Occipital lobe (tissue), 2 donors: ENCODE results near the gene MPST. TPM values are rescaled to one million over a fixed set of nuclear protein-coding genes. Genes with fewer than 3 reads are reported as not detected.
"Not testable (repeated sequence)": the region's sequence is repeated elsewhere in the genome, so short reads cannot be mapped to it uniquely, and the experiment has no call there.

Experiments
- DNase-seq: peaks from one replicate; lab custom pipeline; 2025; lab: John Stamatoyannopoulos, UW
- total RNA-seq: library from RNA; depleted of rRNA; stranded (reverse); fragments of >200 nt; gene quantifications from one replicate; pipeline ENCODE4 v1.2.3, GENCODE V29; 2014

Gene MPST
- total RNA-seq, 1 donor from 2014 or later = 28.1 TPM

GRCh38 chr22:37059876-37060449, 40.4 kb downstream of the MPST start:
- no peak for DNase-seq

- no peak for DNase-seq
Measured at GRCh38 chr22:37060801-37061610, 41.5 kb downstream of the MPST start.

- DNase-seq = no peak
Measured at GRCh38 chr22:37061611-37062375, 42.3 kb downstream of the MPST start.

GRCh38 chr22:37062376-37062675, 42.8 kb downstream of the MPST start:
- DNase-seq = no peak

GRCh38 chr22:37062702-37063381, 43.3 kb downstream of the MPST start:
- no peak for DNase-seq

- DNase-seq = no peak
Measured at GRCh38 chr22:37063431-37064420, 44.2 kb downstream of the MPST start.

- DNase-seq = no peak
Measured at GRCh38 chr22:37064553-37064952, 45.0 kb downstream of the MPST start.

GRCh38 chr22:37065180-37065579, 45.6 kb downstream of the MPST start:
- DNase-seq = no peak

- DNase-seq = no peak
Measured at GRCh38 chr22:37065961-37066360, 46.4 kb downstream of the MPST start.

GRCh38 chr22:37067428-37067827, 47.9 kb downstream of the MPST start:
- DNase-seq = no peak

- no peak for DNase-seq
Measured at GRCh38 chr22:37068859-37069258, 49.3 kb downstream of the MPST start.

- DNase-seq = no peak
Measured at GRCh38 chr22:37069319-37069718, 49.8 kb downstream of the MPST start.

- no peak for DNase-seq
Measured at GRCh38 chr22:37069719-37070118, 50.2 kb downstream of the MPST start.

GRCh38 chr22:37070334-37070733, 50.8 kb downstream of the MPST start:
- DNase-seq = no peak

- no peak for DNase-seq
Measured at GRCh38 chr22:37070744-37071143, 51.2 kb downstream of the MPST start.

GRCh38 chr22:37071850-37072592, 52.5 kb downstream of the MPST start:
- DNase-seq = not testable (repeated sequence)

- DNase-seq = no peak
Measured at GRCh38 chr22:37072673-37073072, 53.1 kb downstream of the MPST start.

GRCh38 chr22:37074537-37074936, 55.0 kb downstream of the MPST start:
- no peak for DNase-seq

GRCh38 chr22:37075046-37075445, 55.5 kb downstream of the MPST start:
- DNase-seq = no peak

- no peak for DNase-seq
Measured at GRCh38 chr22:37075822-37076433, 56.4 kb downstream of the MPST start.
